Coronary artery (tissue), 2 donors: Measurements from ENCODE around the gene KIFAP3.

Experiments used
- DNase-seq: peaks from one replicate; pipeline ENCODE4 v3.0.0-alpha.2; 2017; ENCODE audit warnings: low spot score
- H3K27ac ChIP-seq, 2 donors: fragments of 200-600 bp; sonication (generic); one replicate each; pipeline ENCODE4 v1.5.1; 2016 to 2019
- H3K4me3 ChIP-seq: fragments of 200-600 bp; sonication (generic); 2 replicates; pipeline ENCODE4 v1.5.1; 2016; ENCODE audit warnings: mild to moderate bottlenecking, moderate library complexity
- TF ChIP-seq, protein P1 (sequence below): fragments of 200-600 bp; sonication (generic); IDR thresholded peaks from one replicate; pipeline ENCODE4 v1.5.1; 2019; ENCODE audit warnings: antibody characterized with exemption

The KIFAP3 gene

DNA sequence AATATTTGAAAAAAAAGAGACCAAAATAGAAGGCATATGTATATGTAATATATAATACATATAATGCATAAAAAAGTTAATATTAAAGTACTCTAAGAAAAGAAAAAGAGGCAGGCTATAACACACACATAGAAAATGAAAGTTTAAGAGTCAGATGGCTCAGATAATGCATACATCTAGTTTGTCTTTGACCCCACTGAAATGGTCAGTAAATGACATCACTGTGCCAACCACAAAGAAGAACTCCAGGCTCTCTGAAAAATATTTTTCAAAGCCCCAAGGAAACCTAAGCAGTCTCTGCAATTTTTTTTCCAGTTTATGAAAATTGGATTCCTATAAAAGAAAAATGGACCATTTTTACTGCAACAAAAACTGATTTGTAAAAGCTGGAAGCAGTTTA lies 125.4 kb downstream of the KIFAP3 start:
- Histone ChIP-seq H3K27ac (no peak overlapping the region), H3K4me3 (no peak overlapping the region)
- no peak for DNase-seq
- TF ChIP-seq, protein P1, sequence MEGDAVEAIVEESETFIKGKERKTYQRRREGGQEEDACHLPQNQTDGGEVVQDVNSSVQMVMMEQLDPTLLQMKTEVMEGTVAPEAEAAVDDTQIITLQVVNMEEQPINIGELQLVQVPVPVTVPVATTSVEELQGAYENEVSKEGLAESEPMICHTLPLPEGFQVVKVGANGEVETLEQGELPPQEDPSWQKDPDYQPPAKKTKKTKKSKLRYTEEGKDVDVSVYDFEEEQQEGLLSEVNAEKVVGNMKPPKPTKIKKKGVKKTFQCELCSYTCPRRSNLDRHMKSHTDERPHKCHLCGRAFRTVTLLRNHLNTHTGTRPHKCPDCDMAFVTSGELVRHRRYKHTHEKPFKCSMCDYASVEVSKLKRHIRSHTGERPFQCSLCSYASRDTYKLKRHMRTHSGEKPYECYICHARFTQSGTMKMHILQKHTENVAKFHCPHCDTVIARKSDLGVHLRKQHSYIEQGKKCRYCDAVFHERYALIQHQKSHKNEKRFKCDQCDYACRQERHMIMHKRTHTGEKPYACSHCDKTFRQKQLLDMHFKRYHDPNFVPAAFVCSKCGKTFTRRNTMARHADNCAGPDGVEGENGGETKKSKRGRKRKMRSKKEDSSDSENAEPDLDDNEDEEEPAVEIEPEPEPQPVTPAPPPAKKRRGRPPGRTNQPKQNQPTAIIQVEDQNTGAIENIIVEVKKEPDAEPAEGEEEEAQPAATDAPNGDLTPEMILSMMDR, result no peak

DNA sequence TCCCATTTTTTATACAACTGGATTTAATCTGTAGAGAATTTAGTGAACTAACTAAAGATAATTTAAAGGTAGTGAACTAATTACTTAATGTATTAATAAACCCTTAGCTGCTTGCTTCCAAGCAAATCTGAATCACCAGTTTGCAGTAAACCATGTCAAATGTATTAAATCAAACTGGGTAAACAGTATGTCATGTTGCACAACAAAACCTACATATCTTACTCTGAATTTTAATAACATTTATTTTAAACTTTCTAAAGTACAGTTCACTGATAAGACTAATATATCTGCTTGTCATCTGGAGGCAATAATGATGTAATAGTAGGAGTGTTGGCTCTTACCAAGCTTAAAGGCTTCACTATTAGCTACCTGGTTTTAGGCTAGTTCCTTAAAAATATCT lies 128.3 kb downstream of the KIFAP3 start:
- TF ChIP-seq, protein P1, result no peak
- no peak for DNase-seq
- H3K27ac ChIP-seq, result no peak overlapping the region
- no peak overlapping the region for H3K4me3 ChIP-seq

DNA sequence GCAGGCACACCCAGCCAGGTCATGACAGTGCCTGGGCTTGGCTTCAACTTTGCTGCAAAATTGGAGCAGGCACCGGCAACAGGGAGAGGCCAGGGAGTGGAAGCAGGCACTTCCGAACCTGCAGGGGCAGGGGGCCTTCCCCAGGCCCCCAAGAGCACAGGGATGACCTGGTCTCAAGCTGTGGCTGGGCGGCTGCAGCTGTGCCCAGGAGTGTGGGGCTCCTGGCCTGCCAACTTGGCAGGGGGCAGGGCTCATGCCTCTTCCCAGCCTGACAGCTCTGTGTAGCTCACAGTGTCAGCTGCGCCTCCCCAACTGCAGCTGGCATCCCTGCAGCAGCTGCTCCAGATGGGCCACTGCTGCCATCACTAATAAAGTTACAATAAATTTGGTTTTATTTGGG lies 129.3 kb downstream of the KIFAP3 start:
- Histone ChIP-seq H3K4me3 (no peak overlapping the region), H3K27ac (no peak overlapping the region)
- TF ChIP-seq, protein P1, result no peak
- no peak for DNase-seq

DNA sequence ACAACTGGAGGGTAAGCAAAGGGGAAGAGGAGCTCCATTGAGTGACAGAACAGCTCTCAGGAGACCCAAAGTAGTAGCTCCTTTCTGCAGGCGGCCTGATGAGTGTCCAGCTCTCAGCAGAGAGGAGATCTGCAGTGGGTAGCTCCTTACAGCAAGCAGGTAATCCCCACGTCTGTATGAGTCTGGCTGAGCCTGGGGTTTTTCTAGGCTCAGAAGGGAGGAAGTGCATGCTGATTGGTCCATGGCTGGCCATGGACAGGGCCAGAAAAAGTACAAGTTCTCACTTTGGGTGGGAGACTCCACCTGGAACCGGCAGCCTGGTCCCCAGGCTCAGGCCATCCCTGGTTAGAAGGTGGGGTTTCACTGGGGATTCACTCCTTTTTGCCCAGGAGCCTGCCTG lies 129.9 kb downstream of the KIFAP3 start:
- DNase-seq, result no peak
- H3K27ac ChIP-seq, result no peak overlapping the region
- no peak overlapping the region for H3K4me3 ChIP-seq
- TF ChIP-seq, protein P1, result no peak

DNA sequence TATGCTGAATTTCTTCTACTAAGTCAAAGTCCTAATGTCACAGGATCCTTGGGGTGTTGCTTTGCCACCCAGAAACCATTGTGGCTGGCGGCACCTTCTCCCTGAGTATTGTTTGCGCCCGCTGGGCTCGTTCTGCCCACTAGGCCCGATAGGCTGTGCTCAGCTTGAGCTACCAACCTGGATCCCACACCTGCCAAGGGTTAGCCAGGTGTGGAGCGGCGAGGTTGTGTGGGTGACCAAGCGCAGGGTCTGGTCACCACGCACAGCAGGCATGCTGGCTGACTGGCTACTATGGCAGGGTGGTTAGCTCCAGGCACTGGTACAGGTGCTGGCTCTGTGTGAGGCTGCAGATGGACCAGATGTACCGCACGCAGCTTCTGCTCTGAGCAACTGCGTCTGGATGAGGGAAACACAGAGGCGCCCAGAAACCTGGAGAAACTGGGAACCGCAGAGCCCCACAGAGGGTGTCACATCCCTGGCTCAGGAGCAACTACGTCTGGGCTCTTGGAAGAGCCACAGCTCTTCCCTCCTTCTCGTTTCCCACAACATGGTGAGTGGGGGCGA lies 130.4 kb downstream of the KIFAP3 start:
- TF ChIP-seq, protein P1, result no peak

DNA sequence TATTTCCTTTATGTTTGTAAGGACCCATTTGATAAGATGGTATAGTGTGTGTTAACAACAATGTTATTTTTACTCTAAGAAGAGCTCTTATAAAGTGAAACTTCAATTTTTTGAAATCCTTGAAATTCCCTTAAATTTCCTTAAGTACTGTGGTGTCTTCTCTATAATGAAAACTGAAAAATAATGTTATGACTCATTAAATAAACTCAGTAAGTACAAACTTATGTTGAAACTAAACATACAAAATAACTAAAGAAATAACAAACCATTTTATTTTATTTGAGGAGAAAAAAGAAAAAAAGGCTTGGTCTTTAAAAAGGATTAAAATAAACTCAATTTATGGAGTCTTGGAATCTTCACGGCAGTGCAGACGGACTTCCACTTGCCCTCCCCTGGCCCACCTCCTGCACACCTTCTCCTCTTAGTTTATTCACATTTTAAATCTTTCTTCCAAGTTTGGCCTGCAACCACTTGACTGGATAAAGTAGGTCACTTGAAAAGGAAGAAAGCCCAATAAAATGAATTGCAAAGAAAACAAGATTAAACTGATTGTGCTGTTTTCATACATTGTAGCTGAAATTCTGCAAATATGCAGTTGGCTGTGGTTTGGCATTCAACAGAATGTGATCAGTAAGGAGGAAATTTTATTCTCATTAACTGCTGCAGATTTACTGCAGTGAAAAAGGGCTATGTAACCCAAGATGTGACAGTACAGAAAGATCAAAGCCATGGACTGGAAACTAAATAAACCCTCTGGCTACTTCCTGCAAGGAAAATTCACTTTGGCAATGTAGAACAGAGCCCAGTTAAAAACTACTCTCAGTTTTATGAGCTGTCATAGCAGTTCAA lies 132.3 kb downstream of the KIFAP3 start:
- Histone ChIP-seq H3K27ac (no peak overlapping the region), H3K4me3 (no peak overlapping the region)
- no peak for DNase-seq
- TF ChIP-seq, protein P1, result no peak

More for the DNA sequence above, 130.4 kb downstream of the KIFAP3 start:
- H3K27ac ChIP-seq, result no peak overlapping the region
- H3K4me3 ChIP-seq, result no peak overlapping the region
- no peak for DNase-seq
